WTC11 (cell line): ENCODE measurements around the gene TMEM95. TPM values are rescaled to one million over a fixed set of nuclear protein-coding genes. Genes with fewer than 3 reads are reported as not detected.
A peak's percentile ranks its signal among the peaks of the same experiment; 100 is the strongest.

ENCODE experiments used
- ATAC-seq: fragments of 200-7000 bp; cut with Tn5 transposase; 2 replicates; pipeline ENCODE4 v1.10.0; 2021; ENCODE audit warnings: mild to moderate bottlenecking, moderate library complexity
- CTCF ChIA-PET: fragments of 300-600 bp; sonication (Branson Sonifier 250); formaldehyde crosslinking; loops from one replicate; lab custom pipeline; 2021; ENCODE audit warnings: antibody characterized with exemption; lab: Charles Lee
- POLR2A ChIA-PET: fragments of 350-600 bp; sonication (Branson Sonifier 250); formaldehyde crosslinking; loops from one replicate; lab custom pipeline; 2021; ENCODE audit warnings: antibody characterized with exemption; lab: Charles Lee
- DNase-seq: peaks from one replicate; pipeline ENCODE4 v3.0.0; 2021; ENCODE audit warnings: low spot score
- H3K27ac Mint-ChIP-seq: 2 replicates; pipeline ENCODE4 v1.8.0; 2021; ENCODE audit warnings: mixed read lengths
- H3K27me3 Mint-ChIP-seq: 2 replicates; pipeline ENCODE4 v1.8.0; 2021; ENCODE audit warnings: low read depth, mild to moderate bottlenecking, moderate library complexity, mixed read lengths
- H3K36me3 Mint-ChIP-seq: 2 replicates; pipeline ENCODE4 v1.8.0; 2021; ENCODE audit warnings: mixed read lengths
- H3K4me1 Mint-ChIP-seq: 2 replicates; pipeline ENCODE4 v1.8.0; 2022; ENCODE audit warnings: mixed read lengths
- H3K4me3 Mint-ChIP-seq: 2 replicates; pipeline ENCODE4 v1.8.0; 2021; ENCODE audit warnings: mild to moderate bottlenecking, moderate library complexity, mixed read lengths
- H3K9me3 Mint-ChIP-seq: 2 replicates; pipeline ENCODE4 v1.8.0; 2021; ENCODE audit warnings: mixed read lengths
- CREM ChIP-seq: sonication (generic); formaldehyde crosslinking; IDR thresholded peaks from 2 replicates; pipeline ENCODE4 v1.8.1; 2022; ENCODE audit warnings: mild to moderate bottlenecking, missing genetic modification reagents, moderate library complexity
- E2F5 ChIP-seq: sonication (generic); formaldehyde crosslinking; IDR thresholded peaks from 2 replicates; pipeline ENCODE4 v1.8.1; 2022; ENCODE audit warnings: mild to moderate bottlenecking, moderate library complexity, missing genetic modification reagents
- EMX1 ChIP-seq: fragments of 250-450 bp; sonication (Bioruptor Pico); IDR thresholded peaks from 2 replicates; pipeline ENCODE4 v1.8.0; 2021; ENCODE audit warnings: mild to moderate bottlenecking
- FOXP1 ChIP-seq: sonication (generic); formaldehyde crosslinking; IDR thresholded peaks from 2 replicates; pipeline ENCODE4 v1.8.0; 2022; ENCODE audit warnings: missing genetic modification reagents, mild to moderate bottlenecking, moderate library complexity, borderline replicate concordance
- NFATC4 ChIP-seq: fragments of 250-450 bp; sonication (Bioruptor Pico); IDR thresholded peaks from 2 replicates; pipeline ENCODE4 v1.9.0; 2021; ENCODE audit warnings: mild to moderate bottlenecking
- PRRX2 ChIP-seq: fragments of 250-450 bp; sonication (Bioruptor Pico); IDR thresholded peaks from 2 replicates; pipeline ENCODE4 v1.8.0; 2021; ENCODE audit warnings: mild to moderate bottlenecking
- SP1 ChIP-seq: sonication (generic); formaldehyde crosslinking; conservative IDR thresholded peaks from 2 replicates; pipeline ENCODE4 v1.8.1; 2022; ENCODE audit warnings: missing genetic modification reagents
- ZNF121 ChIP-seq: sonication (generic); formaldehyde crosslinking; IDR thresholded peaks from 2 replicates; pipeline ENCODE4 v1.8.0; 2023; ENCODE audit warnings: missing genetic modification reagents
- total RNA-seq: library from RNA; stranded (reverse); gene quantifications from 3 replicates; pipeline ENCODE4 v1.2.3, GENCODE V29; 2021
- TF ChIP-seq, protein P1 (sequence below): fragments of 250-450 bp; sonication (Bioruptor Pico); conservative IDR thresholded peaks from 2 replicates; pipeline ENCODE4 v1.9.0; 2021; ENCODE audit warnings: mild to moderate bottlenecking
- TF ChIP-seq, protein P2 (sequence below): fragments of 250-450 bp; sonication (Bioruptor Pico); IDR thresholded peaks from 2 replicates; pipeline ENCODE4 v1.8.0; 2021; ENCODE audit warnings: mild to moderate bottlenecking
- TF ChIP-seq, protein P3 (sequence below): fragments of 250-450 bp; sonication (Bioruptor Pico); IDR thresholded peaks from 2 replicates; pipeline ENCODE4 v1.9.0; 2021; ENCODE audit warnings: mild to moderate bottlenecking, borderline replicate concordance
- TF ChIP-seq, protein P4 (sequence below): sonication (generic); formaldehyde crosslinking; IDR thresholded peaks from 2 replicates; pipeline ENCODE4 v1.8.1; 2022; ENCODE audit warnings: missing genetic modification reagents, borderline replicate concordance

TMEM95 gene
- total RNA-seq, 1 experiment from 2014 or later, result not detected

DNA sequence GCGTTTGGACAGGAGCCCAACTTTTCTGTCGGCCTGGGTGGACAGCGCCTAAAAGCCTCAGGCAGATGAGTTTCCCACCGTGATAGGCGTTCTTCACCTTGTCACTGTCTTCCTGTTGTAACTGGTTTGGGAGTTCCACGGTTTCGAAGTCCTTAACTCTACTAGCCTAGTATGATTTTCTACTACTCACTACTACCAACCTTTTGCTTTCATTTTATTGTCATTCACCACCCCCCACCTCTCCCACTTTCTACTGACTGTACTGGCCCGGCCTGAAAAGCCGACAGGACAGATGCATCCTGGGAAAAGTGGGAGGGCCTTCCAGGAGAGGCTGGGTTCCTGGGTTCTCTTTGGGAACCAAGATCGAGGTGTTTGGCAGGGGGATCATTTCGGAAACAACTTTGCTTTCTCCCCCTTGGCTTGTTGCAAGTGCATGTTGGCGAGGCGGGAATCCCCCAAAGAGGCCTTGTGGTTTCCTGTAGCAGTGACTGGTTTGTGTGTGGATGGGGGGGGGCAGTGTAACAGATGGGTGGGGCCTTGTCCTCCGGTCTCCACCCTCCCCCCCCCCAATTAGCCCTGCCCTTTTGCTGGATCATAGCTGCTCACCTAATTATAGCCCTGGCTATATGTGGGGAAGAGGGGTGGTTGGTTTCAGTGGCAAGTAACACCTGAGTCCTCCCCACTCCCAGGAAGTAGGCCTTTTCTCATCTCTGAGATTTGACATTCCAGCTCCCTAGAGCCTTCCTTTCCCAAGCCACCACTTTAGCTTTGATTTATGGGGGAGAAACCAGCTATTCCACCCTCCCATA is 46.1 kb upstream of the TMEM95 start:
- peak; percentile 10 for ATAC-seq
- Mint-ChIP-seq H3K9me3 (peaks cover 4% of the 10 kb centered on the region), H3K4me3 (peak overlapping the region; percentile 89), H3K36me3 (peaks cover 45% of the 10 kb centered on the region), H3K27me3 (peaks cover 9% of the 10 kb centered on the region), H3K4me1 (peaks cover 31% of the 10 kb centered on the region), H3K27ac (peak overlapping the region; percentile 96)
- ChIA-PET POLR2A (interaction anchor here (0.8 to 1.1 kb wide), 3 partner anchors 21 to 274 kb away, joined by 3 to 7 read pairs (median 3); partner anchors contain the start of gene NEURL4), CTCF (interaction anchor here (0.9 to 1.4 kb wide), 3 partner anchors 21 to 58 kb away, joined by 3 to 4 read pairs (median 4); partner anchors contain the start of genes CTDNEP1 and NEURL4)
- peak; percentile 71 for DNase-seq
- TF ChIP-seq, protein P1, sequence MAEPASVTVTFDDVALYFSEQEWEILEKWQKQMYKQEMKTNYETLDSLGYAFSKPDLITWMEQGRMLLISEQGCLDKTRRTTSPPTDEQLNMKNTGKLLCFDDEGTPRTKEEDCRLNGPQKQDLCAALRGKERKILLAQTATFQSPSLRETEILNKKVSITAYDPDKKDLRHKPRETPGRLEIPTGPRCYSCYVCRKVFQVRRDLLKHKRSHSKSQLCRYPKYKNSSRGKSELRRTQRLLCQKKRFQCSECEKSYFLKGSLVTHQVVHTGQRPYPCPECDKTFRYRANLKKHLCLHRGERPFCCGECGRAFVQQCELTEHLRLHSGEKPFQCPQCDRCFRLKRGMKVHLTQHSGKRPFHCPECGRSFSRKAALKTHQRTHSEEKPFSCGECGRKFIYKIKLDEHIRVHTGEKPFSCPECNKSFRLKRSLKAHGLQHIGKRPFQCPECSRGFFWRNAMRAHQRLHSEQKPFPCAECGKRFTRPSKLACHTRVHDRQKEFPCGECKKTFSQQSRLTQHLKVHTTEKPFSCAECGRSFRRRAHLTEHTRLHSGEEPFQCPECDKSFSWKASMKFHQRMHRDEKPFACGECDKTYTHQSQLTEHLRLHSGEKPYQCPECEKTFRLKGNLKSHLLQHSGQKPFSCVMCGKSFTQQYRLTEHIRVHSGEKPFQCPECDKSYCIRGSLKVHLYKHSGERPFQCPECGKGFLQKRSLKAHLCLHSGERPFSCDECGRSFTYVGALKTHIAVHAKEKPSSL (CRISPR knock-in tag), result peak; percentile 52; the same call in 1 of the 2 replicates
- TF ChIP-seq E2F5 (CRISPR knock-in tag) (no peak), CREM (CRISPR knock-in tag) (no peak), NFATC4 (CRISPR knock-in tag) (peak; percentile 20; the same call in 1 of the 2 replicates), FOXP1 (CRISPR knock-in tag) (0 out of 2 replicates have a peak, but pooled peaks have one; percentile 4), SP1 (CRISPR knock-in tag) (0 out of 2 replicates have a peak, but pooled peaks have one; percentile 36), EMX1 (CRISPR knock-in tag) (peak; percentile 64; the same call in 1 of the 2 replicates), PRRX2 (CRISPR knock-in tag) (0 out of 2 replicates have a peak, but pooled peaks have one; percentile 75), ZNF121 (CRISPR knock-in tag) (0 out of 2 replicates have a peak, but pooled peaks have one; percentile 44)
- TF ChIP-seq, protein P2, sequence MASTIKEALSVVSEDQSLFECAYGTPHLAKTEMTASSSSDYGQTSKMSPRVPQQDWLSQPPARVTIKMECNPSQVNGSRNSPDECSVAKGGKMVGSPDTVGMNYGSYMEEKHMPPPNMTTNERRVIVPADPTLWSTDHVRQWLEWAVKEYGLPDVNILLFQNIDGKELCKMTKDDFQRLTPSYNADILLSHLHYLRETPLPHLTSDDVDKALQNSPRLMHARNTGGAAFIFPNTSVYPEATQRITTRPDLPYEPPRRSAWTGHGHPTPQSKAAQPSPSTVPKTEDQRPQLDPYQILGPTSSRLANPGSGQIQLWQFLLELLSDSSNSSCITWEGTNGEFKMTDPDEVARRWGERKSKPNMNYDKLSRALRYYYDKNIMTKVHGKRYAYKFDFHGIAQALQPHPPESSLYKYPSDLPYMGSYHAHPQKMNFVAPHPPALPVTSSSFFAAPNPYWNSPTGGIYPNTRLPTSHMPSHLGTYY (CRISPR knock-in tag), result 0 out of 2 replicates have a peak, but pooled peaks have one; percentile 35
- TF ChIP-seq, protein P3, sequence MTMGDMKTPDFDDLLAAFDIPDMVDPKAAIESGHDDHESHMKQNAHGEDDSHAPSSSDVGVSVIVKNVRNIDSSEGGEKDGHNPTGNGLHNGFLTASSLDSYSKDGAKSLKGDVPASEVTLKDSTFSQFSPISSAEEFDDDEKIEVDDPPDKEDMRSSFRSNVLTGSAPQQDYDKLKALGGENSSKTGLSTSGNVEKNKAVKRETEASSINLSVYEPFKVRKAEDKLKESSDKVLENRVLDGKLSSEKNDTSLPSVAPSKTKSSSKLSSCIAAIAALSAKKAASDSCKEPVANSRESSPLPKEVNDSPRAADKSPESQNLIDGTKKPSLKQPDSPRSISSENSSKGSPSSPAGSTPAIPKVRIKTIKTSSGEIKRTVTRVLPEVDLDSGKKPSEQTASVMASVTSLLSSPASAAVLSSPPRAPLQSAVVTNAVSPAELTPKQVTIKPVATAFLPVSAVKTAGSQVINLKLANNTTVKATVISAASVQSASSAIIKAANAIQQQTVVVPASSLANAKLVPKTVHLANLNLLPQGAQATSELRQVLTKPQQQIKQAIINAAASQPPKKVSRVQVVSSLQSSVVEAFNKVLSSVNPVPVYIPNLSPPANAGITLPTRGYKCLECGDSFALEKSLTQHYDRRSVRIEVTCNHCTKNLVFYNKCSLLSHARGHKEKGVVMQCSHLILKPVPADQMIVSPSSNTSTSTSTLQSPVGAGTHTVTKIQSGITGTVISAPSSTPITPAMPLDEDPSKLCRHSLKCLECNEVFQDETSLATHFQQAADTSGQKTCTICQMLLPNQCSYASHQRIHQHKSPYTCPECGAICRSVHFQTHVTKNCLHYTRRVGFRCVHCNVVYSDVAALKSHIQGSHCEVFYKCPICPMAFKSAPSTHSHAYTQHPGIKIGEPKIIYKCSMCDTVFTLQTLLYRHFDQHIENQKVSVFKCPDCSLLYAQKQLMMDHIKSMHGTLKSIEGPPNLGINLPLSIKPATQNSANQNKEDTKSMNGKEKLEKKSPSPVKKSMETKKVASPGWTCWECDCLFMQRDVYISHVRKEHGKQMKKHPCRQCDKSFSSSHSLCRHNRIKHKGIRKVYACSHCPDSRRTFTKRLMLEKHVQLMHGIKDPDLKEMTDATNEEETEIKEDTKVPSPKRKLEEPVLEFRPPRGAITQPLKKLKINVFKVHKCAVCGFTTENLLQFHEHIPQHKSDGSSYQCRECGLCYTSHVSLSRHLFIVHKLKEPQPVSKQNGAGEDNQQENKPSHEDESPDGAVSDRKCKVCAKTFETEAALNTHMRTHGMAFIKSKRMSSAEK (CRISPR knock-in tag), result 0 out of 2 replicates have a peak, but pooled peaks have one; percentile 11
- TF ChIP-seq, protein P4, sequence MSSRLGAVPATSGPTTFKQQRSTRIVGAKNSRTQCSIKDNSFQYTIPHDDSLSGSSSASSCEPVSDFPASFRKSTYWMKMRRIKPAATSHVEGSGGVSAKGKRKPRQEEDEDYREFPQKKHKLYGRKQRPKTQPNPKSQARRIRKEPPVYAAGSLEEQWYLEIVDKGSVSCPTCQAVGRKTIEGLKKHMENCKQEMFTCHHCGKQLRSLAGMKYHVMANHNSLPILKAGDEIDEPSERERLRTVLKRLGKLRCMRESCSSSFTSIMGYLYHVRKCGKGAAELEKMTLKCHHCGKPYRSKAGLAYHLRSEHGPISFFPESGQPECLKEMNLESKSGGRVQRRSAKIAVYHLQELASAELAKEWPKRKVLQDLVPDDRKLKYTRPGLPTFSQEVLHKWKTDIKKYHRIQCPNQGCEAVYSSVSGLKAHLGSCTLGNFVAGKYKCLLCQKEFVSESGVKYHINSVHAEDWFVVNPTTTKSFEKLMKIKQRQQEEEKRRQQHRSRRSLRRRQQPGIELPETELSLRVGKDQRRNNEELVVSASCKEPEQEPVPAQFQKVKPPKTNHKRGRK (CRISPR knock-in tag), result no peak
